ENCODE measurements around the gene ZCWPW1. TPM values are rescaled to one million over a fixed set of nuclear protein-coding genes. Genes with fewer than 3 reads are reported as not detected.

ZCWPW1 gene
- total and polyA plus RNA-seq, 2 donors (not counting 1 experiment from before 2014, with no cell fraction given): 11.3 to 28.0 TPM

- H3K9me3 ChIP-seq (ENCODE audit: control extremely low read depth in 1 of 3, control insufficient read depth in 2 of 3, insufficient read depth in 1 of 3, low read length in 2 of 3): peaks cover 0 to 7% (median 0%) of the 10 kb centered on the region in 3 donors
- Mint-ChIP-seq H3K4me3 (peak within 1 kb of the TSS; percentile 97), H3K9me3 (ENCODE audit: insufficient read depth) (no peaks in the 10 kb centered on the region), H3K4me1 (peaks cover 49% of the 10 kb centered on the region), H3K27ac (peak within 1 kb of the TSS; percentile 100), H3K27me3 (no peaks in the 10 kb centered on the region)
- intact Hi-C loops (cut with micrococcal nuclease): loop anchor here (1.0 to 2.0 kb wide), 8 partner anchors 33 to 245 kb away; partner anchors contain the start of genes AGFG2, FBXO24, LRCH4 and MOSPD3
- ChIA-PET CTCF (interaction anchor here (0.7 to 3.4 kb wide), 7 partner anchors 15 to 298 kb away, joined by 3 to 19 read pairs (median 6); no protein-coding TSS in a partner anchor), POLR2A (interaction anchor here (0.5 to 3.5 kb wide), 36 partner anchors 10 to 871 kb away, joined by 3 to 44 read pairs (median 5); partner anchors contain the start of genes AP4M1, FBXO24, GNB2 and GPC2)
- under 1% methylated on average over 86 of the region's 95 CpGs for WGBS (ENCODE audit: insufficient coverage)
- peak within 1 kb of the TSS; percentile 99 to 100 for H3K27ac ChIP-seq (ENCODE audit: low read length in 2 of 2)
- H3K27me3 ChIP-seq (replicated peaks in 1 of 4; ENCODE audit: control extremely low read depth in 1 of 4, control insufficient read depth in 3 of 4, insufficient read depth in 4 of 4, low read length in 3 of 4): no peaks in the 10 kb centered on the region
- H3K4me2 ChIP-seq (replicated peaks; ENCODE audit: low read depth, low read length, poor library complexity, severe bottlenecking): peak within 1 kb of the TSS; percentile 84
- H3K79me2 ChIP-seq (ENCODE audit: control insufficient read depth, insufficient read depth, low read length): peaks cover 29% of the 10 kb centered on the region
- no peak for TF ChIP-seq CTCF (IDR thresholded peaks at IDR 0.05)
- TF ChIP-seq EZH2 (IDR thresholded peaks at IDR 0.05; ENCODE audit: borderline replicate concordance, insufficient read depth, low read depth, low read length, poor library complexity, severe bottlenecking): no peak
- peak within 1 kb of the TSS; percentile 73 to 91 (median 85) for H3K4me3 ChIP-seq (ENCODE audit: control extremely low read depth in 1 of 5, extremely low read depth in 1 of 5, insufficient read depth in 1 of 5, low read depth in 2 of 5, low read length in 4 of 5)
- peaks cover 37% of the 10 kb centered on the region for H4K20me1 ChIP-seq (ENCODE audit: control insufficient read depth, insufficient read depth, low read length, poor library complexity, severe bottlenecking)
- peaks cover 5 to 29% of the 10 kb centered on the region in 2 experiments for H3K36me3 ChIP-seq (replicated peaks in 1 of 2; ENCODE audit: control extremely low read depth in 1 of 2, control insufficient read depth in 1 of 2, extremely low read depth in 1 of 2, insufficient read depth in 2 of 2, low read length in 1 of 2)
- H3K4me1 ChIP-seq (ENCODE audit: control insufficient read depth in 2 of 2, insufficient read depth in 2 of 2, low read length in 2 of 2): peaks cover 27 to 42% of the 10 kb centered on the region in 2 donors
- H3K9ac ChIP-seq (ENCODE audit: low read length): peak within 1 kb of the TSS; percentile 100
- peak within 1 kb of the TSS; percentile 63 for H2AFZ ChIP-seq (ENCODE audit: insufficient read depth, low read depth, low read length, poor library complexity, severe bottlenecking)
- peak; percentile 96 for DNase-seq
- peak; percentile 36 for ATAC-seq (ENCODE audit: low read depth)
Observed at GRCh38 chr7:100429637-100430492, 1.4 kb upstream of the ZCWPW1 start, which contains the start of gene MEPCE. Gene MEPCE, plus strand, starts transcription at chr7:100429831. Its CDS starts 188 bp downstream, at chr7:100430019.

Measured in B cell (primary cell).